Activated CD8-positive, alpha-beta memory T cell treated with anti-CD3 and anti-CD28 coated beads, Interleukin-2, amount 50 U/mL, for 1 hour (primary cell): Measurements from ENCODE around the gene MROH8.
A peak's percentile ranks its signal among the peaks of the same experiment; 100 is the strongest.
"Not testable (repeated sequence)": the region's sequence is repeated elsewhere in the genome, so short reads cannot be mapped to it uniquely, and the experiment has no call there.

Experiments used
- DNase-seq: peaks from one replicate; pipeline ENCODE4 v3.0.0-alpha.2; 2020; ENCODE audit errors: extremely low read depth

The MROH8 gene

GRCh38 chr20:37154684-37155298 is 24.6 kb downstream of the MROH8 start:
- no peak for DNase-seq

- DNase-seq = no peak
These were observed 27.1 kb downstream of the MROH8 start for GRCh38 chr20:37152284-37152683.

DNA sequence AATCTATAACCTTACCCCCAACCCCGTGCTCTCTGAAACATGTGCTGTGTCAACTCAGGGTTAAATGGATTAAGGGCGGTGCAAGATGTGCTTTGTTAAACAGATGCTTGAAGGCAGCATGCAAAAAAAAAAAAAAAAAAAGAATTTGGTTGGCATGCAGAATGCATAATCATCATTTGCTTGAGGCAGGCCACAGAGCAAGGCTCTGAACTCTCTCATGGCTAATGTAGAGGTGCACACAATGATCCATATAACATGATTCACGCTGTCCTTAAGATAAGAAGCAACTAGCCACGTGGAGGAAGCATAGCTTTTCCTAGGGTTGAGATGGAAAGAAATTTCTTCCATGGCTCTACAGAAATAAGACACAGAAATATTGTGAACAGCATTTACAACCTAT is 27.8 kb downstream of the MROH8 start:
- DNase-seq = no peak

- not testable (repeated sequence) for DNase-seq
These were observed 28.5 kb downstream of the MROH8 start for GRCh38 chr20:37150864-37151263.

- DNase-seq = no peak
These were observed 32.1 kb downstream of the MROH8 start for GRCh38 chr20:37147250-37147649.

DNA sequence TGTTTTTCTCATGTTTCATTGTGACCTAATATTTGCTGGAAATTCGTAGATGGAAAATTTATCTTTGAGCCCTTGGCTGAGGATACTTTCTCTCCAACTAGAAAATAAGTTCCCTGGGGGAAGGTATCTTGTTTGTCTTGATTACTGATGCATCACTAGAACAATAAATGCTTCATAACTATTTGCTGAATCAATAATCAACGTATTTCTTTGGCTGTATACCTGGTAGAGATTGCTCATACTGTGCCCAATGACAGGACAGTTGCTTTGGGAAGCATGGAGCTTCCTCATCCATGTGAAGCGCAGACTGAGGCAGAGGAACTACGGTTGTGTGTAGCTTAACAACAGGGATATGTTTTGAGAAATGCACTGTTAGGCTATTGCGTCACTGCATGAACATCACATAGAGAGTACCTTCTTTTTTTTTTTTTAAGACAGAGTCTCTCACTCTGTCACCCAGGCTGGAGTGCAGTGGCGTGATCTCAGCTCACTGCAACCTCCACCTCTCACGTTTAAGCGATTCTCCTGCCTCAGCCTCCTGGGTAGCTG is 34.4 kb downstream of the MROH8 start:
- DNase-seq = no peak

DNA sequence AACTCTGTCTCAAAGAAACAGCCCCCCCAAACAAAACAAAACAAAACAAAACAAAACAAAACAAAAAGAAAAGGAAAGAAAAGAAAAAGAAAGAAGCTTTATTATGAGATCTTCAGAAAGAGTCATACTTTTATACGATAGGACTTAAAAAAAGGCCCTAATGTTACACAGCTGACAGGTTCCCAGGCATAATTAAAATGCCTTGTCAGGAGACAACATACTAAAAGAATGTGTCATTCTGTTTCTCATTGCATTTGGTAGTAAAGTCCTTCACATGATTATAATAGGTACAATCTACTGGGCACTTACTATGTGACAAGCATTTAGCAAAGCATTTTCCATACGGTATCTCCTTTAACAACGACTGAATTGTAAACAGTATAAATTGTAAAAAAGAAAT is 36.6 kb downstream of the MROH8 start:
- DNase-seq = no peak

- DNase-seq = no peak
These were observed 41.8 kb downstream of the MROH8 start for GRCh38 chr20:37137547-37137946.

DNA sequence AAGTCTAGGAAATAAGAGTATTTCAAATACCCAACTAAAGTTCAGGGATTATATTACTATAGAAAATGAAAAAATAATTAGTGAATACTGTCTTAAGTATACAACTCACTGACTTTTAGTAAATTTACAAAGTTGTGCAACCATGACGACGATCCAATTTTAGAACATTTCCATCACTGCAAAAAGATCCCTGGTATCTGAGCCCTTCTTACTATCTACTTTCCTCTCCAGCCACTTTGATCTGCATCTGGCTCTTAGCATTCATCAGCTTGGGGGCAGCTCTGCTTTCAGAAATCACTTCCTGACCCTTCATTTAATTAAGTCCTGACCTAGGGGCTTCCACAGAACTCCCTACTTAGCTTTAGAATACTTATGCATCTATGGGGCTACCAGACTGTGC is 45.4 kb downstream of the MROH8 start:
- DNase-seq = no peak

DNA sequence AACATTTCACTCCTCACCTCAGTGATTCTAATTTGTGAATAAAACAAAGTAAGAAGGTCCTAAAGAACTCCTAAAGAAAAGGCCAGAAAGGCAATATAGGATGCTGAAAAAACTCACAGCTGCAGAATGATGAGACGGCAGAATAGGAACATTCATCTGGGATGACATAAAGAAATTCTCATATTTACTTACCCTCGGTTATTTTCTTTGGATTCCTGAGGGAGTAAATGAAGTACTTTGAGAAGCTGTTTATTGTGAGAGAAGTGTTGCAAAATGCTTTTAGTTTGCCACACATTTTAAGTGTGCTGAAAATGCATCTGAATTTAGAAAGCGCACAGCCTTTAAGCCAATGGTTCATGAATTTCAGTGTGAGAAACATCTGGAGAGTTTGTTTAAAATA is 47.9 kb downstream of the MROH8 start:
- no peak for DNase-seq

DNA sequence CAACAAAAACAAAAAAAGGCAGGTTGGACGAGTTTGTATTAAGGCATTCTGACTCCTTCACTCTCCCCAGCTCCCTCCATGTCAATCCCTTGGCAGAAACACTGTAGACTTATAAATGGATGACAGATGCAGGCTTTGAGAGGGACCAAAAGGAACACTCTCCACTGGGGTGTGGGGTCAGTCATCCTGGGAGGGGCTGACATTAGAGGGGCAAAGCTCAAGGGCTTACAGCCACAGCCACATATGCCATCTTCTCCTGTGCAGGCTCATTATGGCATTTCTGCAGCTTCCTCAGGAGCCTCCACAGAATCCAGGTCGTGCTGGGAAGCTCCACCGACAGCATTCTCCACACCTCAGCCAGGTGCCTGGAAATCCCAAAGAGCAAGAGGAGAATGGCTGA is 50.5 kb downstream of the MROH8 start:
- no peak for DNase-seq

GRCh38 chr20:37126290-37126689 is 53.1 kb downstream of the MROH8 start:
- DNase-seq = not testable (repeated sequence)

- DNase-seq = no peak
These were observed 55.9 kb downstream of the MROH8 start for GRCh38 chr20:37123441-37123840.

GRCh38 chr20:37120497-37120896 is 58.9 kb downstream of the MROH8 start:
- no peak for DNase-seq

DNA sequence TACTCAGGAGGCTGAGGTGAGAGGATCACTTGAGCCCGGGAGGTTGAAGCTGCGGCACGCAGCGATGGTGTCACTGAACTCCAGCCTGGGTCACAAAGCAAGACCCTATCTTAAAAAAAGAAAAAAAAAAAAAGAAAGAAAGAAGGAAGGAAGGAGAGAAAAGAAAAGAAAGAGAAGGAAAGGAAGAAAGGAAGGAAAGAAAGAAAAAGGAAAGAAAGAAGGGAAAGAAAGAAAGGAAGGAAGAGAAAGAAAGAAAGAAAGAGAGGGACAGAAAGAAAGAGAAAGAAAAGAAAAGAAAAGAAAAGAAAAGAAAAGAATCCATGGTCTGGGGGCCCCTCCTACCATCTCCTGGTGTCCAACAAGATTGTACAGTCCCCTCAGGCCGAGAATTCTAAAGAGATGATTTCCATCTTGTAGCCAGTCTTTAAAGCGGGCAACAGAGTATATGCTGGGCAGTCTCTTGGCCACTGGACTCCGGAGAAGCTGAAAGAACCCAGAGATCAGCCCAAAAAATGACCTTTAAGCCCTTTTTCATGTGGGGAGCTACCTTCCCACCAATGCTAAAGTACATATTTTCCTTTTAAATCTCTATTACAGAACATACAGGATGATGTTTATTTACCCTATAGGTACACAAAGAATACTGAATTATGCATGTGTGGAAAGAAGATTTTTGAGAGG is 59.9 kb downstream of the MROH8 start:
- no peak for DNase-seq

DNA sequence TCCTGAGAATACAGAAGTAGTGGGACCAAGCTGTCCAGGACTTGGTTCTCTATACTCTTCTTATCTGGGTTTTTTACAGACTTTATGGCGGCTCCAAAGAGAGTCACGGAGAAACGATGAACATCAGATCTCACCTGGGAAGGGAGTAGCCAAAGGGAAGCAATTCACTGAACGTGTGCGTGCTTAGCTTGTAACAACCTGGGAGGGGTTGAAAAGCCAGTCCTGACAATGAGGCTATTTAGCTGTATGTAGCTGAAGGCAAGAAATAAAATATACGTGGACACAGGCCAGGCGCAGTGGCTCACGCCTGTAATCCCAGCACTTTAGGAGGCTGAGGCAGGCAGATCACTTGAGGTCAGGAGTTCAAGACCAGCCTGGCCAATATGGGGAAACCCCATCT is 65.3 kb downstream of the MROH8 start:
- no peak for DNase-seq

GRCh38 chr20:37111926-37112455 is 67.4 kb downstream of the MROH8 start:
- no peak for DNase-seq

DNA sequence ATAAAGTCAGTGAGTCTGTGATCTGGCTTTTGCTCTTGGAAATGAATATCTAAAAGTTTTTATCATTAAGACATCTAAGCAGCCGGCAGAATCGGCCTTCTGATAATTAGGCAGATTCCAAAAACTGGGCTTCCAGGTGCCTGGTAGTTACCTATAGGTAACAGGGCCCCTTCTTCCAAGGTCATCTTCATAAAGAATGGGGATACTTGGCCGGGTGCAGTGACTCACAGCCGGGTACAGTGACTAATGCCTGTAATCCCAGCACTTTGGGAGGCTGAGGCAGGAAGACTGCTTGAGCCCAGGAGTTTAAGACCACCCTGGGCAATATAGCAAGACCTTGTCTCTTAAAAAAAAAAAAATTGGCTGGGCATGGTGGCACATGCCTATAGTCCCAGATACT is 70.7 kb downstream of the MROH8 start:
- no peak for DNase-seq

- no peak for DNase-seq
These were observed 76.8 kb downstream of the MROH8 start for GRCh38 chr20:37102571-37102970.

DNA sequence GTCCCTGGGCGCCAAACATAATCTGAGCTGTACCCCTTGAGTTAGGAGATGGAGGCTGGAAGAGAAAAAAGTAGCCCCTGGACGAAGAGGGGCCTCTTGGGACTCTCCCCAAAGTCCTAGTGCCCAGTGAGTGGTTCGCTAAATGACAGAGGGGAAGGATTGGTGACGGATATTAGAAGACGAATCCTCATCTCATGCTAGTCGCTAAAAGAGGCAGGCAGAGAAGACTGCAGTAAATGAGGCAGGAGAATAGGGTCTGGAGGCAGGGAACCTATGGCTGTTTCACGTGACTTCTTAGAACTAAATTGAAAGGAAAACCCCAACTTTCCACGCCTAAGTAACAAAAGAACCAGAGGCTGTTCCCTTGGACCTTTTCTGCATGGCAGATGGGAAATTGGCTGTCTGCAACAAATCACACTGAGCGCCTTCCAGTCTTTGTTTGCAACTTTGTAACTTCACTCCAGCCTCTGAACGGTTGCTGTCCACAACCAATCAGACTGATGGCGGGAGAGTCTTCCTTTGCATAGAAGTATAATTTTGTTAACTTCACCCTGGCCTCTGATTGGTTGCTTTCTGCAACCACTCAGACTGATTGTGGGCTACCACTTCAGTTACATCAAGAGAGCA is 82.8 kb downstream of the MROH8 start:
- no peak for DNase-seq

DNA sequence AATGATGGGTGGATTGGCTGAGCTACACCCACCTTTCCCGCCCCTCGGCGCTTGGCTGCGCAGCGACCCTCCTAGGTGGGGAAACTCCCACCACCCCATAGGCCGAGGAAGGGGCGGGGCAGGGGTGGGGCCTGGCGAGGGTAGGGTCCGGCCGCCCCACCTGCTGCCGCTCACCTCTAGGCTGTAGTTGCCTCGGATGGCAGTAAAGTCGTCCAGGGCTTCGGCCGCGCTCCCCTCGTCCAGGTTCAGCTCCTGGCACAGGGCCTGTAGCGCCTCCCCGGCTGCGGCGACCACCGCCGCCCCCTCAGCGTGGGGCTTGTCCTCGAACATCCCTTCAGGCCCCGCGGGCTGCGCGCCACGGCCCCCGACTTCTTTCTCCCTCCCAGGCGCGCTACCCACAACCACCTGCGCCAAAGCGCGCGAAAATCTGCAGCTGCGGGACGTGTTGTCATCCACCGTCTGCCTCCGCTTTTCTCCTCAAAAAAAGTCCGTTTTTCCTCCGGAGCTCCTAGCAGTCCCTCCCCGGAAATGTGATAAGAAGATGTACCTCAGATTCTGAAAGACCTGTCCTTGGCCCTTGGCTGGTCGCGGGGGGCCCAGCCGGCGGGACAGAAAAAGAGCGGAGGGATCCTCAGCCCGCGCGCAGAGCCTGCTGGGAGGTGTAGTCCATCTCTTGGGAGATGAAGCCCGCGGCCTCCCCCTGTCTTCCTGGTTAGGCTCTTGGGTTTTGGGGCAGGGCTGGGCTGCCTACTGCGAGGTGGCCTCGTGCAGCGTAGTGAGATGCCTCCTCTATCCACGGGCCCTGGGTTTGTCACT is 83.5 kb downstream of the MROH8 start, which contains the start of gene RBL1:
TSS of gene RBL1 (minus strand) at position 399 of the 816 bp plus-strand sequence. CDS start at position 330, 69 bp downstream.
- DNase-seq = peak; percentile 69

GRCh38 chr20:37095108-37095598 is 84.2 kb downstream of the MROH8 start:
- DNase-seq = no peak
